ENCODE results near the gene NUDT8. TPM values are rescaled to one million over a fixed set of nuclear protein-coding genes. Genes with fewer than 3 reads are reported as not detected.

The NUDT8 gene
- total RNA-seq, 2 experiments from 2014 or later, result 15.3 to 16.7 TPM

DNA sequence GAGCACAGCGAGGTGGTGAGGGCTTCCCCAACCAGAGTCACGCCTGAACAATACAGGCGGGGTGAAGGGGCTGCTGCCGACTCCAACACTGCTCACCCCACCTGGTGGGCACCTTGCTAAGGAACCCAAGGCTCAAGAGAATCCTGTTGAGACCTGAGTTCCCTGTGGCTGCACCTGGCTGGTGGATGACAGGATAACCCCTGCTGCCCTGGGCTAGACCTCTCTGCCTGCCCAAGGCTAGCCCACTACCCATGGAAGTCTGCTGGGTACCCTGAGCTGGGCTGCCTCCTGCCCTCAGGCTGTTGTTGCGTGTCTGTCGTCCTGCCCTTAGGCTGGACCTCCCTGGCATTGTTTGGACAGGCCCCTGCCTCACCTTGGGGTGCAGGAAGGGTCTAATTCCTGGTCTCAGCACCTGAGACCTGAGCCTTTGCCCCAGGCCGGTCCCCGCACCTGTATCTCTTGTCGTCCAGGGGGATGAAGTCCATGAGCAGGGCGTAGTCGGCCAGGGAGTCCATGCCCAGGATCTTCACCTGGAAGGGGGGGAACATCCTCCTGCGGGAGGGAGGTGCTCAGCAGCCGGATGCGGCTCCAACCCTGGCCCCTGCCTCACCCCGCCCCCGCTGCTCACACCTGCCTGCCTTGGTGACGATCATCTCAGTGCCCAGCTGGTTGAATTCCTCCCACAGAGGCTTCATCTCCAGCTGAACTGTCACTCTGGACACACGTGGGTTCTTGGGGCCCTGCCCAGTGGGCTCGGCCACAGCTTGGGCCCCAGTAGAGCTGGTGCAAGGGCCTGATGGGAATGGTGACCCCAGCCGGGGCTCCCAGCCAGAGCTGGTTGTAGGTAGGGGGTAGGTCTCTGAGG lies 4.9 kb upstream of the NUDT8 start:
- DNase-seq (no peak), ATAC-seq (no peak)
- Mint-ChIP-seq H3K36me3 (no peaks in the 10 kb centered on the region), H3K4me1 (peaks cover 16% of the 10 kb centered on the region), H3K27me3 (peaks cover 4% of the 10 kb centered on the region), H3K4me3 (no peak overlapping the region), H3K27ac (no peak overlapping the region), H3K9me3 (ENCODE audit: low read depth) (no peaks in the 10 kb centered on the region)
- CTCF ChIA-PET, result interaction anchor here (1.7 to 8.4 kb wide), 3 partner anchors 12 to 17 kb away, joined by 5 to 157 read pairs (median 18); partner anchors contain the start of gene ACY3

DNA sequence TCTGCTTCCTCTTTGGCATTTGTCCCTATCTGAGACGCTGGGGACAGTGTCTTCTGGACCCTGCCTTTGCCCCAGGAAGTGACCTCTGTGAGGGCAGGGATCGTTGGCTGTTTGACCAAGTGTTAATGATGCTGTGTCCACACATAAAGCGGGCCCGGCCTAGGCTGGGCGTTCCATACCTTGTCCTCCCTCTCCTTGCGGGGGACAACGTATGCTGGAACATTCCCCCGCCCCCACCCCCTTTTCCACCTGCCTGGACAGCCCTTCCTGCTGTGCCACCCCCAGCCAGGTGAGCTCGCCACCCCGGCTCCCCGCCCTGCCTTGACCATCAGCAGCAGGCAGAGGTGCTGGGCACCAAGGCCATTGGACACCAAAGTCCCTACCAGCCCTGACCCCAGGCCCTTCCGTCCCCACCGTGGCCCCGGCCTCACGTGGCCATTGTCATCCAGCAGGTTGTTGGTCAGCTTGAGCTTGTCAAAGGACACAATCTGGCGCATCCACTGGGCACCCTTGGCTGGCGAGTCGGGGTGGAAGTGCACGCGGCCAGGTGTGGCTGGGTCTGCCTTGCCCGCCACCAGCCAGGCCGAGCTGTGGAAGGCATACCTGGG lies 4.1 kb upstream of the NUDT8 start:
- no peak for ATAC-seq
- Mint-ChIP-seq H3K4me3 (no peak overlapping the region), H3K36me3 (no peaks in the 10 kb centered on the region), H3K27ac (no peak overlapping the region), H3K9me3 (ENCODE audit: low read depth) (no peaks in the 10 kb centered on the region), H3K27me3 (peaks cover 4% of the 10 kb centered on the region), H3K4me1 (peaks cover 18% of the 10 kb centered on the region)
- CTCF ChIA-PET, result interaction anchor here (7.0 to 8.4 kb wide), 2 partner anchors 14 to 25 kb away, joined by 132 to 157 read pairs; partner anchors contain the start of gene ACY3
- no peak for DNase-seq

DNA sequence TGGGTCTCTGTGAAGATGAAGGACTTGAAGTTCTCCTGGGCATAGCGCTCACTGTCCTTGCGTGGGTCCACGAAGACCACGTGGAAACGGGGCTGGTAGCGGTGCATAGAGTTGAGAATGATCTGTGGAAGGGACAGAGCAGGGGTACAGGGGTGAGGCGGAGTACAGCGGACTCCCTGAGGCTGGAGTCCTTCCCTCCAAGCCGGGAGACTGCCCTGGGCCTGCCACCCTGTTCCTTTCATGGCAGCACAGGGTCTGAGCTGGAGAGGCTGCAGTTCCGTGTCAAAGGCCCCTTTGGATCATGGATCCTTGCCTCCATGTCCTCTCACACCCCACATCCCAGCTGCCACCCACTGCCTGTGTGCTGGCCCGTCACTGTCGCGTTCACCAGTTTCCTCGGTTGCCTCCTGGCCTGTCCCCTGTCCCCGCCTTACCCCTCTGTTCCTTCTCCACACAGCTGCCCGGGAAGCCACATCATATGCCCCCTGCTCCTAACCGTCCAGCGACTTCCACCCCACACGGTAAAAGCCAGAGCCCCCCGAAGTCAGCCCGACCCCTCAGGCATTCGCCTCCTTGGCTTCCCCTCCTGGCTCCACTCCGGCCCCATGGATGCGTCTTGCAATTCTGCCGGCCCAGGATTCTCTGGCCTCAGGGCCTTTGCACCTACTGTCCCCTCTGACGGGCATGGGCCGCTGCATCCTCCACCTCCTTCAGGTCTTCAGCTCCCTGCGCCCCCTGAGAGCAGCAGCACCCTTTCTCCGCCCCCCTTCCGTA lies 3.4 kb upstream of the NUDT8 start:
- CTCF ChIA-PET, result interaction anchor here (7.0 to 8.4 kb wide), 2 partner anchors 15 to 26 kb away, joined by 132 to 157 read pairs; partner anchors contain the start of gene ACY3
- H3K9me3 Mint-ChIP-seq (ENCODE audit: low read depth), result no peaks in the 10 kb centered on the region
- H3K27ac Mint-ChIP-seq, result no peak overlapping the region
- no peaks in the 10 kb centered on the region for H3K27me3 Mint-ChIP-seq
- no peak overlapping the region for H3K4me3 Mint-ChIP-seq
- ATAC-seq (no peak), DNase-seq (no peak)
- H3K36me3 Mint-ChIP-seq, result no peaks in the 10 kb centered on the region
- peaks cover 23% of the 10 kb centered on the region for H3K4me1 Mint-ChIP-seq

DNA sequence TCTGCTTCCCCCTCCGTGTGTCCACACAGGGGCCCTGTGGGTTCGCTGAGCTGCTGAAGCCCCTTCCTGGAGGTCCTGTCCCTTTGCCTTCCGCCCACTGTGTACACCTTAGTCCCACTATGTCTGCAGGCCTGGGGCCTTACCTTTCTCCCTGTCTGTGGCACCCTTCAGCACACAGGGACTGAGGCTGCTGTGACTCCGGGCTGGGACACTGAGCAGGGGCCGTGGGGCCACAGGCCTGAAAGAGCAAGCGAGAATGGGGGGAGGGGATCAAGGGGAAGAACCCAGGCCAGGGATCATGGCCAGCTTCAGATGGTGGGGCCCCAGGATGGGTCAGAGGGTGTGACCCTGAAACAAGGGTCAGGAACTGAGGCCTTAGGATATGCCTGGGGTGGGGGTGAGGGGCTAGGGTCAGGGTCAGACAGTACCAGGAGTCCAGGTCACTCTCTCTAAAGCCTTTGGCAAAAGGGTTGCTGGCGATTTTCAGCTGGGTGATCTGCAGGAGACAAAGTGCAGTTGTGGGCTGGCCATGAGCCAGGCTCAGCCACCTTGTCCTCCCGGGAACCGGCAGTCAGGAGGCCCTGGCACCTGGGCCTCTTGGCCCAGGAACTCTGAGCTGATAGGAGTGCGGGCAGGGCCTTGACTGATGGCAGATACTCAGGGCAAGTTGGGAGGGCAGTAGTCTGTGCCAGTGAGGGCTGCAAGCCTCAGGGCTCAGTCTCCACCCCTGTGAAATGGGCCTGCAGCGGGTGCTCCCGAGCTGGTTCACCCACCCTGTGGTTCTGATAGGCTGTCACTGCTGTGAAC lies 2.6 kb upstream of the NUDT8 start:
- Mint-ChIP-seq H3K4me3 (no peak overlapping the region), H3K27ac (no peak overlapping the region), H3K9me3 (ENCODE audit: low read depth) (no peaks in the 10 kb centered on the region), H3K27me3 (no peaks in the 10 kb centered on the region), H3K36me3 (no peaks in the 10 kb centered on the region), H3K4me1 (peaks cover 22% of the 10 kb centered on the region)
- CTCF ChIA-PET, result interaction anchor here (4.9 to 8.4 kb wide), 4 partner anchors 16 to 81 kb away, joined by 16 to 157 read pairs (median 122); partner anchors contain the start of gene ACY3
- no peak for DNase-seq
- ATAC-seq, result no peak

DNA sequence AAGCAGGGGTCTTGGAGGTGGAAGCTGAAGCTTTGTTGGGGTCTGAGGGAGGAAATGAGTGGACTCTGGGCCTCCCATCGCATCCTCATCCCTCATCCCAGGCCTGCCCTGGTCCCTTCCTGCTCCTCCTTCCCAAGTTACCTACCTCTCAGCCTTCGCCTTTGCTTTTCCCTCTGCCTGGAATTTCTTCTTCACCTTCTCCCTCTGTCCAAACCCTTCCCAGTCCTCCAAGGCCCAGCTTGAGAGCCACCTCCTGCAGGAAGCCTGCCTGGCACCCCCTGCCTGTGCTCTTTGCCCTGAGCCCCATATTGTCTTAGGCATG lies 2.1 kb upstream of the NUDT8 start:
- no peaks in the 10 kb centered on the region for H3K27me3 Mint-ChIP-seq
- DNase-seq (no peak), ATAC-seq (no peak)
- no peaks in the 10 kb centered on the region for H3K9me3 Mint-ChIP-seq (ENCODE audit: low read depth)
- H3K36me3 Mint-ChIP-seq, result no peaks in the 10 kb centered on the region
- no peak overlapping the region for H3K4me3 Mint-ChIP-seq
- CTCF ChIA-PET, result interaction anchor here (4.0 to 8.4 kb wide), 5 partner anchors 17 to 82 kb away, joined by 16 to 157 read pairs (median 111); partner anchors contain the start of gene ACY3
- H3K27ac Mint-ChIP-seq, result no peak overlapping the region
- peaks cover 16% of the 10 kb centered on the region for H3K4me1 Mint-ChIP-seq

DNA sequence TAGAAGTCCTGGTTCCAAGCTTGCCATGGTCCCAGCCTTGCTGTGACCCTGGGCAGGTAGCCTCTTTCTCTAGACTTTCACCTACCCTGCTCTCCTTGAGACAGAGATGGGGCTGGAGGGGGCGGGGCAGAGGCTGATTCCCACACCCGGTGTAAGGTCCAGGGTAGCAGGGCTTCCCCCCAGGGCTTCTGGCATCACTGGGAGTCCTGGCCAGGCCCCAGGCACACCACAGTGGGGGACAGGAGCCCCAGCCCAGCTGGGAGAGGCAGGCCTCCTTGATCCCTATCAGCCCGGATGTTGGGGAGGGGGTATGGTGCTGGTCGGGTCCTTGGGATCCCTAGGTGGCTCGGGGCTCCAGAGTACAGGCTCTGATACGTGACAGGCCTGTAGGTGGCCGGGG lies 1.7 kb upstream of the NUDT8 start:
- Mint-ChIP-seq H3K36me3 (no peaks in the 10 kb centered on the region), H3K27ac (no peak overlapping the region), H3K4me1 (peaks cover 13% of the 10 kb centered on the region), H3K4me3 (no peak overlapping the region), H3K9me3 (ENCODE audit: low read depth) (no peaks in the 10 kb centered on the region), H3K27me3 (no peaks in the 10 kb centered on the region)
- DNase-seq (no peak), ATAC-seq (no peak)
- CTCF ChIA-PET, result interaction anchor here (3.5 to 8.4 kb wide), 6 partner anchors 8 to 82 kb away, joined by 16 to 157 read pairs (median 68); partner anchors contain the start of genes ACY3 and TBX10

DNA sequence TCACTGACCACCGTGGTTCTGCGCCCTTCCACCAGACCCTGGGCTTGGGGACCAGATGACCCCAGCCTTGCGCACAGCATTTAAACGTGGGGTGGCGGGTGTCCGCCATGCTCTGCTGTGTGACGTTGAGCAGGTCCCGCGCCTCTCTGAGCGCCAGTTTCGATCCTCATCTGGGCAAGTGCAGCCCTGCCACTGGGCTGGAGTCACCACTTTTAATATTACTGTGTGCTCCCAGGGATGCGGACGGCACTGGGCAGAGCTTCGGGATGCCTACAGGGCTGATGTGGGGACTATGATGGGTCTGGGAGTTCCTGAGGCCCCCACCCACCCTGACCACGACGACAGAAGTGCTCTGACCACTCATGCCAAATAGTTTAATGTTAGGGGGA lies 1.2 kb upstream of the NUDT8 start:
- no peaks in the 10 kb centered on the region for H3K27me3 Mint-ChIP-seq
- CTCF ChIA-PET, result interaction anchor here (1.3 to 8.4 kb wide), 11 partner anchors 8 to 278 kb away, joined by 3 to 157 read pairs (median 16); partner anchors contain the start of genes ACY3, POLD4 and TBX10
- no peaks in the 10 kb centered on the region for H3K36me3 Mint-ChIP-seq
- peaks cover 13% of the 10 kb centered on the region for H3K4me1 Mint-ChIP-seq
- H3K4me3 Mint-ChIP-seq, result peak overlapping the region; percentile 76
- peak overlapping the region; percentile 86 for H3K27ac Mint-ChIP-seq
- ATAC-seq (no peak), DNase-seq (no peak)
- no peaks in the 10 kb centered on the region for H3K9me3 Mint-ChIP-seq (ENCODE audit: low read depth)

DNA sequence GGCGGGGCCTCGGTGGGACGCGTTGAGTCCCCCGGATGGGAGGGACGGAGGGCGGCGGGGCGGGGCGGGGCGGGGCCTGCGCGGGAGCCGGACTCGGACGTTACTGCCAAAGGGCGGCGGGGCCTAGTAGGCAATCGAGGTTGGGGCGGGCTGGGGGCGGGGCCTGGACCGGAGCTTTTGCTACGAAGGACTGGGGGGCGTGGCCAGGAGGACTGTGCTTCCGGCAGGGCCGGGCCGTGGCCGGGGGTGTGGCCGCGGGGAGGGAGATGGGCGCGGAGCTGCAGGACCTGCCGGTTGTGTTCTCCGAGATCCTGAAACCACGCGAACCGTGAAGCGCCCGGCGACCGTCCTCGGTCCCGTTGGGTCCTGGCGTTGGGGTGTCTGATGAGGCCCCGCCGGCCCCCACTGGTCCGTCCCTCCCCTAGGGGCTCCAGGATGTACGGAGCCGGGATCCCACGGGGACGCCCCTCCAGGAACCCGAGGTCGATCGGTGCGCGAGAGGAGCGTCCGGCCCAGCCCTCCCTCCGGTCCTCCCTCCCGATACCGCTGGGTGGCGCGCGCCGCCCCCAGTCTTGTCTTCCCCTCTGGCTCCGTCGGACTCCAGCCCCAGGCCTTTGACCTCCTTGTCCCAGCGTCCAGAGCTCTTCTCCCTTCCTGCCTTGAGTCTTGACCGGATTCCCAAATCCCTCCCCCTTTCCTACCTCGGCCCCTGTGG lies 648 bp upstream of the NUDT8 start:
- ATAC-seq, result peak; percentile 76
- H3K4me3 Mint-ChIP-seq, result peak overlapping the region; percentile 76
- H3K27ac Mint-ChIP-seq, result peak overlapping the region; percentile 87

DNA sequence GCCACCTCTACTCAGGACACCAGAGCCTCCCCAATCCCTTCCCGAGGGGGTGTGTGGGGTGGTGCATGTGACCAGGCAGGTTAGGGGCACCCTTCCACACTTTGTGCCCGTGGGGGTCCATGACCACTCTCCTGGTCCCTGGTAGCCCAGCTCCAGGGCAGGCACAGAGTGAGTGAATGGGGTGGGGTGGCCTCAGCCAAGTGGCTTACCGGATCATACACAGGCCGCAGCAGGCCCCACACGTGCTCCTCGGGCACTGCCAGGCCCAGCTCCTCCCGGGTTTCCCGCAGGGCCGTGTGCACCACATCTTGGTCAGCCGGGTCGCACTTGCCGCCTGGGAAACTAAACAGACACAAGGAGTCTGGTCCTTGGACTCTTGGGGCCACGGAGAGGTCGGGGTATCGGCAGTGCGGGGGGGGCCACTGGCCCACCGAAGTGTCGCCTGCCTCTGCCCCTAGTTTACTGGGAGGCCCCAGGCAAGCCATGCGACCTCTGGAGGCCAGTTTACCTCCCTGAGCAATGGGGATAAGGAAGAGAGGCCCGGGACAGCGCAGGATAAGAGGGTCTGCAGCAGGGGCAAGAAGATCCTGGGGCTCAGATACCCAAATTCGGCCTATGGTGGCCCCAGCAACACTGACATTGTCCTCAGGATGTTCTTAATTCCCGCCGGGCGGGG lies 889 bp downstream of the NUDT8 start:
- Mint-ChIP-seq H3K36me3 (no peaks in the 10 kb centered on the region), H3K27ac (peak overlapping the region; percentile 33), H3K9me3 (ENCODE audit: low read depth) (no peaks in the 10 kb centered on the region), H3K4me3 (peak overlapping the region; percentile 76), H3K4me1 (peaks cover 13% of the 10 kb centered on the region), H3K27me3 (no peaks in the 10 kb centered on the region)
- DNase-seq (no peak), ATAC-seq (no peak)
- CTCF ChIA-PET, result interaction anchor here (0.9 to 8.4 kb wide), 33 partner anchors 9 to 991 kb away, joined by 3 to 157 read pairs (median 6); partner anchors contain the start of genes ACY3, GSTP1, POLD4 and TBX10

More for the DNA sequence above, 648 bp upstream of the NUDT8 start:
- peaks cover 13% of the 10 kb centered on the region for H3K4me1 Mint-ChIP-seq
- no peaks in the 10 kb centered on the region for H3K9me3 Mint-ChIP-seq (ENCODE audit: low read depth)
- CTCF ChIA-PET, result interaction anchor here (0.7 to 8.4 kb wide), 23 partner anchors 9 to 293 kb away, joined by 3 to 157 read pairs (median 8); partner anchors contain the start of genes ACY3, GSTP1, POLD4 and TBX10
- no peaks in the 10 kb centered on the region for H3K27me3 Mint-ChIP-seq
- peak; percentile 99 for DNase-seq
- no peaks in the 10 kb centered on the region for H3K36me3 Mint-ChIP-seq

DNA sequence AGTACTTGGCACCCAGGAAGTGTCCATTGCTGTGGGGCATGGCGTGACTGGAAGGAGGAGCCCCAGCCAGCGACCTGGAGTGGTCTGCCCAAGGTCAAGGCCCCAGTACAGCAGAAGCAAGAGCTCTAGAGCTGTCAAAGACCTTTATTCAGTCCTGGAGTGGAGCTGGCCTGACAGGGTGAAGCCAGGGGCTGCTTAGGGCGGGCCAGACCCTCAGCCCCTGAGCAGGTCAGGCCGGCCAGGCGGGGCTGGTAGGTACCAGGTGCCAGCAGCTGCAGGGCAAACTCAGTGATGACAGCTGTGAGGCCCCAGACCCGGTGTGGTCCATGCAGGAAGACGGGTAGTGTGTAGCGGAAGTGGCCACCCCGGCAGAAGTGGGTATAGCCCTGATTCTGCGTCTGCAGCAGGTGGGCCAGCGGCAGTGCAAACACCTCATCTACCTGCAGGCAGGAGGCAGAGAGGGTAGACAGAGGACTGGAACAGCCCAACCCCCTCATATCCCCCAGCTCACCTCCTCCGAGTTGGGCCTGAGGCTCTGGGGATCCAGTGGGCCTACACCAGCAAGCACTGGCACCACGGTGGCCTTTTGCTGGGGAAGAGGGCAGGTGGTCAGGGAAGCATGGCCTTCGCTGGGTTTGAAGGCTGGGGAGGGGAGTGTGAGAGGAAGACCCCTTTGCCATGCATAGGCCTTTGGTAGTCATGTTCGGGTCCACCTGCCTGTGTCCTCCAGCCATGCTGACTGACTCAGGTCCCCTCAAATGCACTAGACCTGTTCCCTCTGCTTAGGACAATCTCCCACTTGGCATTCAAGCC lies 1.7 kb downstream of the NUDT8 start:
- Mint-ChIP-seq H3K4me1 (peaks cover 13% of the 10 kb centered on the region), H3K36me3 (no peaks in the 10 kb centered on the region), H3K4me3 (no peak overlapping the region), H3K27me3 (no peaks in the 10 kb centered on the region), H3K27ac (no peak overlapping the region), H3K9me3 (ENCODE audit: low read depth) (no peaks in the 10 kb centered on the region)
- CTCF ChIA-PET, result interaction anchor here (1.0 to 8.4 kb wide), 18 partner anchors 8 to 990 kb away, joined by 3 to 157 read pairs (median 12); partner anchors contain the start of genes ACY3, GSTP1 and TBX10
- DNase-seq (no peak), ATAC-seq (no peak)

DNA sequence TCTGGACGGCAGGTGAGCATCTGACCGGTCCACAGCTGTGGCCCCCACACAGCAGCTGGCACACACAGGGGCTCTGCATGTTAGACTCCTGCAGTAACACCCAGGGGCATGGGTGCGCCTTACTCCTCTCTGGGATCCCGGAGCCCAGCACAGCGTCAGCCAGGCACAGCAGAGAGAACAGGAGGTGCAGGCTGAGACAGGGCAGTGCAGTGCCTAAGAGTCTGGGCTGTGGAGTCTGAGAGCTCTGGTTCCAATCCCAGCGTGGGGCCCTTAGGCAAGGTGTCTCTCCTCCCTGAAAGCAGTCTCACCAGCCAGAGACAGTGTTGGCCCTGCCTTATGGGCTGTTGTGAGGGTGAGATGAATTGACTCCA lies 2.3 kb downstream of the NUDT8 start:
- DNase-seq (no peak), ATAC-seq (no peak)
- Mint-ChIP-seq H3K36me3 (no peaks in the 10 kb centered on the region), H3K4me3 (no peak overlapping the region), H3K27ac (peak overlapping the region; percentile 26), H3K9me3 (ENCODE audit: low read depth) (no peaks in the 10 kb centered on the region), H3K27me3 (no peaks in the 10 kb centered on the region), H3K4me1 (peaks cover 13% of the 10 kb centered on the region)
- CTCF ChIA-PET, result interaction anchor here (1.1 to 8.4 kb wide), 5 partner anchors 11 to 86 kb away, joined by 5 to 157 read pairs (median 111); partner anchors contain the start of gene ACY3
